Activated CD4-positive, alpha-beta T cell treated with anti-CD3 and anti-CD28 coated beads for 24 hours (primary cell): ENCODE measurements around the gene PSTK.

Source experiments
- DNase-seq, 2 donors: peaks; one replicate each; pipeline ENCODE4 v3.0.0-alpha.2; 2020; ENCODE audit warnings: low read depth in 2 of 2

The PSTK gene

GRCh38 chr10:122980209-122981065 lies at the start of gene PSTK:
PSTK (plus strand) TSS chr10:122980401; CDS start chr10:122980480, 79 bp downstream.
- DNase-seq, result peak; percentile 79

DNA sequence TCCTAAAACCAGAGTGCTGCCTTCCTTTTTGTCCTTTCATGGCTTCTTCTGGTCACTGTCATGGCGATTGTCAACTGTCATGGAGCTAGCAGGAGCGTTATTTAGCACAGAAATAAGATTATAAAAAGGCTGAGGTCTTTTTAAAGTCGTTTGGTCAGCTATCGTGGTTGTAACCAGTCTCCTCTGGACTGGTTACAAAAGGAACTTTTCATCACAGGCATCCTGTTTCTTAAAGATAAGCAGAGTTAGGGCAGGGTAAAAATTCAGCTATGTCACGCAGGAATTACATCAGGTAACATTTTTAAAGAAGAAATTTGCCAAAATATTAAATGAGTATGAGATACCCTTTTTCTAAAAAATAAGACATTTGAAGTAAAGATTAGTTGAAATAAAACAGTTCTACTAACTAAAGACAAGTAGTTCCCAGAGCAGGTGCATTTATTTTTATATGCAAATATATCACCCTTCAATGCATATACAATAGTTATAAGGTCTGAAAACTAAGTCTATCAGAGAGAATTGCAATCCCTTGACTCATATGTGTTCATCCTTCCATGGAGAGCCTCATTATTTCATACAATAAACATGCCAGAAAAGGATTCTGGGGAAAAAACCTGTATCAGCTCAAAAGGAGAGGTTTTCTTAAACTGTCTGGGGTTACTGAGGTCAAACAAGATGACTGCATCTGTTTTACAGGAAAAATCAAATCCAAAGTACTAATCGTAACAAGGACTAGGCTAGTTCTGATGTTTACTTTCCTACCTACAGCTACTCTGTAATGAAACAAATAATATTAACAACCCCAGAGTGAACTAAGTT lies 48.9 kb upstream of the PSTK start:
- DNase-seq, result no peak

DNA sequence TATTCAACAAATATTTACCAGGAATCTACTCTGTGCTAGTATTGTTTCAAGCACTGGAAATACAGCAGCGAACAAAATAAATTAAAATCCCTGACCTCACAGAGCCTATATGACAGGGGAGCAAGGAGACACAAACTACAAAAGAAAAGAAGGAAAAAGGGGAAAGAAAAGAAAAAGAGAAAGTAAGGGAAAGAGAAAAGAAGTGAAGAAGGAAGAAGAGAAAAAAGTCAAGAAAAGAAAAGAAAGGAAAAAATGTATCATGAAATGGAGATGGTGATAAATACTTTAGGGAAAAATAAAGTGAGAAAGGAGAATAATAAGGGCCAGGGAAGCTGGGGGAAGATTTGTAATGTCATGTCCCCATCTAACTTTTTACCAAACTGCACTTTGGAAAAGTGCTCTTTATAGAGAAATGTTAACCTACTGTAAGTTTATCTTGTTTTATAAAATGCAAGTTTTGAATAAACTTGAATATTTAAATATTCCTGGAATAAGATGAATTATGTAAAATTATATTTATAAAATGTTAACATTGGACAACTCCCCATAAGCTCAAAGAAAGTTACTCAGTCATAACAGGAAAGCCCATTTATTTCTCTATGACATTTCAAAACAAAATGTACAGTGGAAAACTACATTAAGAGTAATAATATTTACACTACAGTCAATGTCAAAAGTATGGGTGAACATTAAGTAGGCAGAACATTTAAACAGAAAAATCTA lies 40.9 kb upstream of the PSTK start:
- no peak for DNase-seq

- DNase-seq, result no peak
These were observed 40.2 kb upstream of the PSTK start for GRCh38 chr10:122939856-122940543.

DNA sequence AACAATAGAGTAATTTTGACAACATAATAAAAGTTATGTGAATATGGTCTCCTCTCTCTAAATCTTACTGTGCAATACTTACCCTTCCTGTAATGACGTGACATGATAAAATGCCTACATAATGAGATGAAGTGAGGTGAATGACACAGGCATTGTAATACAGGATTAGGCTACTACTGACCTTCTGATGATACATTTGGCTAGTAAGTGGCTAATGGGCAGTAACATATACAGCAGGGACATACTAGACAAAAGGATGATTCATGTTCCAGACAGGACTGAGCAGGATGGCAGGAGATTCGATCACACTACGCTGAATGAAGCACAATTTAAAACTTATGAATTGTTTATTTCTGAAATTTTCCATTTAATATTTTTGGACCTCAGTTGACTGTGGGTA lies 30.9 kb upstream of the PSTK start:
- no peak for DNase-seq

- DNase-seq, result peak; percentile 91 to 94
These were observed 26.1 kb upstream of the PSTK start, which contains the start of gene C10orf88 for GRCh38 chr10:122953902-122954730. C10orf88 (minus strand) TSS chr10:122954227; CDS start chr10:122954178, 49 bp downstream.

DNA sequence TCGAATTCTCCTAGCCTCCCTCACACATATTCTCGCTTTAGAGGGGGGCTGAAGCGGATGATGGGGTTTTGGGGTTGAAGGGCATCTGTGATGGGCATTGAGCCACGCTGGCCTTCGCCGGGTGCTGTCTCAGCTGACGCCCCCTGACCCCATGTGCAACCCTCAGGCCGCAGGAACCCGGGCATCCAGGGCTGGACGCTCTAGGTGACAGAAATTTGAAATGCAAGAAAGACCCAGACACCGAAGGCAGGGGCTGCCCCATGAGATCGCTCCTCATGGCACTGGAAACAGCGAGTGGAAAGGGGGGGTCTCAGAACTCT lies 25.5 kb upstream of the PSTK start:
- DNase-seq, result no peak

GRCh38 chr10:122955892-122956291 lies 24.3 kb upstream of the PSTK start:
- no peak for DNase-seq

DNA sequence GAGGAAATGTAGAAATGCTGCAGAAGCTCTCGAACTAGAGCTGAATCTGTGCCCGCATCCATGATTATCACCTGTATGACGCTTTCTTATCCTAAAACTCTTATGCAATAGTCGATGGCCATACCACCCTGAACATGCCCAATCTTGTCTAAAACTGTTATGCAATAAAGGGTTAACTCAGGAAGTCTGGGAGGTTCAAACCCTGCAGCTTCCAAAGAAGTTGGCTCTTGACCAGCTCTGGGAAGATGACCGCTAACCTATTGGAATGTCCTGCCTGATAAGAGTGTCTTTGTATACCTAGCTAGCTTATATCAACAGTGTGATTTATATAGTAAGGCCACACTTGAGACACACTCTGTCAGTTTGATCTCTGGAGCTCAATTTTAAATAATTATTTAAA lies 22.7 kb upstream of the PSTK start:
- DNase-seq, result no peak

DNA sequence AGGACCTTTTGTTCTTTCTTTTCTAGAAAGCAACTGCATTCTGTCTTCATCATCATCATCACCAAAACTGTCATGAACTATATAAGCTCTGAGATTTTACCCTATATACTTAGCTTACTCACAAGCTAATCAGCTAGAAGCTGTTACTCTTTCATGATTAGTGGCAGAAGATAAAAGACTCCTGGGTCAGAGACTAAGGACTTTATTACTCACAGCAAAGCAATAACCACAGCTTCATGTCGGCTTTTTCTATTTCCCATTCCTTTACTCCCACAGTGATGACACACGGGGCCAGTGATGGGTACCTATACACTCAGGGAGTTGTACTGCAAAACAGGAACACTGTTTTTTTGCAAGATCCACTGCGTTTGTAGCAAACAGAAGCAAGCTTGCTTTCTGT lies 17.8 kb upstream of the PSTK start:
- no peak for DNase-seq

DNA sequence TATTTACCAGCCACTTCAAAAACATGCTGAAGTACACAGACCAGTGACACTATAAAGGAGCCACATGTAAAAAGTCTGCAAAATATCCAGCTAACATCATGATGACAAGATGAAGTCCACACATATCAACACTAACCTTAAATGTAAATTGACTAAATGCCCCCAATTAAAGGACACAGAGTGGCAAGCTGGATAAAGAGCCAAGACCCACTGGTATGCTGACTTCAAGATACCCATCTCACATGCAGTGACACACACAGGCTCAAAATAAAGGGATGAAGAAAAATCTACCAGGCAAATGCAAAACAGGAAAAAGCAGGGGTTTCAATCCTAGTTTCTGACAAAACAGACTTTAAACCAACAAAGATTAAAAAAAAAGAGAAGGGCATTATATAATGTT lies 13.3 kb upstream of the PSTK start:
- no peak for DNase-seq

DNA sequence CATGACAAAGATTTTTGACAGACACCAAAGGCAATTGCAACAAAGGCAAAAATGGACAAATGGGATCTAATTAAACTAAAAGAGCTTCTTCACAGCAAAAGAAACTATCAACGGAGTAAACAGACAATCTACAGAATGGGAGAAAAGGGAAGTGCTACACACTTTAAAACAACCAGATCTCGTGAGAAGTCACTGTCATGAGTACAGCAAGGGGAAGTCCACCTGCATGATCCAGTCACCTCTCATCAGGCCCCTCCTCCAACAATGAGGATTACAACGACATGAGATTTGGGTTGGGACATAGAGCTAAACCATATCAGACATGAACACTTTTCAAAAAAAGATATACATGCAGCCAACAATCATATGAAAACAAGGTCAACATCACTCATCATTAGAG lies 11.5 kb upstream of the PSTK start:
- no peak for DNase-seq

GRCh38 chr10:122974023-122974422 lies 6.2 kb upstream of the PSTK start:
- DNase-seq, result no peak

DNA sequence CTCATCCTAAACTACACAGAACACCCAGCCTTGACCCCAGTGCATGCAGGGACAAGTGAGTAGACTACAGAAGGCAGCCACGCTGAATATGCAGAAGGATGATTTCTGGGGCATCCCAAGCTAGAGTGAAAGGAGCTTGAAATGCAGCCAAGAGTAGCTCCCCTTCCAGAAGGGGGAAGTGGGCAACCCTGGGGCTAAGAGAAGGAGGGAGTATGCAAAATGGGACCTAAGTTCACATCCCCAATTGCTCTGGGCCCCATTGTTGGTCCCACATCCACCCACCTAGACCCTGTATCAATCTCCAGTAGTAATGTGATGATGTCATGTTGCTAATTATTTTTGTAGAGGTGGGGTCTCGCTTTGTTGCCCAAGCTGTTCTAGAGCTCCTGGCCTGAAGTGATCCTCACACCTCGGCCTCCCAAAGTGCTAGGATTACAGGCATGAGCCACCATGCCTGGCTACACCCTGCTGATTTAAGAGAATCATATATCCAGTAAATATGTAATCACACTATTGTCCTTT lies 5.6 kb upstream of the PSTK start:
- DNase-seq, result no peak

DNA sequence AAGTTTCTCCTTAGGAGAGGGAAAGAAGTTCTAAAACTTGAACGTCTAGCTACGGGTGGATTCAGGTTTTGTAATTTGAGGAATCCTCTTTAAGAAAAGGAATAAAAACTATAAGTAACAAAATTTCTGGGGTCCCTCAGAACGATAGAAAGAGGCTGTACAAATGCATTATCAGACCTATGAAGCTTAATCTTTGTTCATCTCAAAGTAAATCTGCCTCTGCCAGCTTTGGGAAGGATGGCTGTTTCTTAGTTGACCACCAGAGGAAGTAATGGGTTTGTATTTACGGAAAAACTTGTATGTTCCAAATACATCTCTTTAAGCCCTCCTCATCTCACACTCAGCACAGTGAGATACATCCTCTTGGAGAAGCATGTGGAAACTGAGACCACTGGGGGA lies 864 bp downstream of the PSTK start:
- peak in 1 of 2 donors; percentile 0 for DNase-seq

GRCh38 chr10:122983898-122984297 lies 3.7 kb downstream of the PSTK start:
- no peak for DNase-seq

DNA sequence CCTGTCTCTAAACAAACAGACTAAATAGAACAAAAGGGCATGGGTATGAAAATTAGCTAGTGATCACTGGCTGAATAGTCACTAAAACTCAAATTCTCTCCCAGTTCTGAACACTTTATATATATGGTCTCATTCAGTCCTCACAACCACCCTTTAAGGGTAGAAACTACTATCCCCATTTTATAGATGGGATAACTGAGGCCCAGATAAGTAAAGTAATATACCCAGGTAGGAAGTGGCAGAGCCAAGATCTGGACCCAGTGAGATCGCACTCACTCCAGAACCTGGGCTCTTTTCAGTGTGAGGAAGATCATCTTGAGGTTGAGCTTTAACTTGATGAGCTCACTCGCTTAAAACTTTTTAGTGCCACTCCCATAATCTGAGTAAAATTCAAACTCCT lies 4.5 kb downstream of the PSTK start:
- DNase-seq, result no peak

DNA sequence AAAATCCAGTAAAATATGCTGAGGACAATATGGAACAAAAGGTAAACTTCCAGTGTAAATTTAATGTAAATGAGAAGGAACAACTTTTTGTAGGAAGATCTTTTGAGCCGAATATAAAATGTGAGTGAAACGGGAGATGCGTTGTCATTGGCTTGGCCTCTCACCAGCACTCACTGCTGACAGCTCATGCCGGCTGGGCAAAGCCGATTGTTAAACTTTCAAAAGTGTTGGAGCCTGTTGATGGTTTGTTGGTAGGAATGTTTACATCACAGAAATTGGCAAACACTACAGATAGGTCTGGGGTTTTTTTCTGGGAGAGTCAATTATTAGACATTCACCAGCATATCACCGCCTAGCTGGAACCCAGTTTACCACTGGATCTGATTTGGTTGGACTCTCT lies 6.1 kb downstream of the PSTK start:
- no peak for DNase-seq

DNA sequence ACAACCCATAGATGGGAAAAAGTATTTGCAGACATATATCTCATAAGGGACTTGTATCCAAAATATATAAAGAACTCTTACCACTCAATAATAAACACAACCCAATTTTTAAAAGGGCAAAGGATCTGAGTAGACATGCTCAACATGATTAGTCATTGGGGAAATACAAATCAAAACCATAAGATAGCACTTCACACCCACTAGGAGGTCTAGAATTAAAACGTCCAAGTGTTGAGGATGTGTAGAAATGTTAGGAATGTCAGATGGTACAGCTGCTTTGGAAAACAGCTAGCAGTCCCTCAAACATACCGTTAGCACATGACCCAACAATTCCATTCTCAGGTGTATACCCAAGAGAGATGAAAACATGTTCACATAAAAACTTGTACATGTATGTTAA lies 8.3 kb downstream of the PSTK start:
- no peak for DNase-seq

- no peak for DNase-seq
These were observed 10.1 kb downstream of the PSTK start for GRCh38 chr10:122990278-122990677.
